H9 (cell line): ENCODE measurements around the gene MMD2. TPM values are rescaled to one million over a fixed set of nuclear protein-coding genes. Genes with fewer than 3 reads are reported as not detected.
"Not testable (repeated sequence)": the region's sequence is repeated elsewhere in the genome, so short reads cannot be mapped to it uniquely, and the experiment has no call there.

Experiments
- DNase-seq: peaks from one replicate; pipeline ENCODE4 v3.0.0-alpha.2; 2017
- H2AFZ ChIP-seq: one replicate; pipeline ENCODE4 v1.6.1; 2013; ENCODE audit warnings: mild to moderate bottlenecking, low read length, control low read depth, moderate library complexity
- H2AK5ac ChIP-seq: 2 replicates; pipeline ENCODE4 v1.6.1; 2013; ENCODE audit warnings: low read length, control low read depth, mixed read lengths; ENCODE audit not compliant: insufficient read length
- H2BK120ac ChIP-seq: one replicate; pipeline ENCODE4 v1.6.1; 2013; ENCODE audit warnings: low read depth, mild to moderate bottlenecking, low read length, control low read depth, inconsistent platforms; ENCODE audit not compliant: poor library complexity, severe bottlenecking
- H2BK12ac ChIP-seq: 2 replicates; pipeline ENCODE4 v1.6.1; 2013; ENCODE audit warnings: low read length, control low read depth, mixed read lengths, low read depth; ENCODE audit not compliant: insufficient read length
- H2BK15ac ChIP-seq: 2 replicates; pipeline ENCODE4 v1.6.1; 2013; ENCODE audit warnings: low read depth, low read length, control low read depth
- H2BK20ac ChIP-seq: one replicate; pipeline ENCODE4 v1.6.1; 2013; ENCODE audit warnings: low read depth, mild to moderate bottlenecking, low read length, control low read depth, inconsistent platforms; ENCODE audit not compliant: poor library complexity, severe bottlenecking
- H2BK5ac ChIP-seq: 2 replicates; pipeline ENCODE4 v1.6.1; 2013; ENCODE audit warnings: low read length, control low read depth, mixed read lengths; ENCODE audit not compliant: insufficient read length
- H3K14ac ChIP-seq: 2 replicates; pipeline ENCODE4 v1.6.1; 2013; ENCODE audit warnings: low read length, control low read depth; ENCODE audit not compliant: insufficient read depth
- H3K18ac ChIP-seq: 2 replicates; pipeline ENCODE4 v1.6.1; 2013; ENCODE audit warnings: low read depth, mild to moderate bottlenecking, mixed read lengths, low read length, control low read depth; ENCODE audit not compliant: insufficient read length
- H3K23ac ChIP-seq: 2 replicates; pipeline ENCODE4 v1.6.1; 2013; ENCODE audit warnings: low read length, control low read depth, mixed read lengths, low read depth; ENCODE audit not compliant: insufficient read length
- H3K23me2 ChIP-seq: 2 replicates; pipeline ENCODE4 v1.6.1; 2013; ENCODE audit warnings: low read depth, mild to moderate bottlenecking, mixed read lengths, low read length, control low read depth; ENCODE audit not compliant: insufficient read length, poor library complexity, severe bottlenecking
- H3K27ac ChIP-seq: 2 replicates; pipeline ENCODE4 v1.5.1; 2013; ENCODE audit warnings: low read length, control low read depth, mixed read lengths, low read depth; ENCODE audit not compliant: insufficient read length
- H3K27me3 ChIP-seq: 2 replicates; pipeline ENCODE4 v1.6.1; 2013; ENCODE audit warnings: low read length, control low read depth, inconsistent platforms; ENCODE audit not compliant: insufficient read depth
- H3K4ac ChIP-seq: 2 replicates; pipeline ENCODE4 v1.6.1; 2013; ENCODE audit warnings: low read depth, mild to moderate bottlenecking, control low read depth, inconsistent platforms, low read length, moderate library complexity
- H3K4me1 ChIP-seq: 2 replicates; pipeline ENCODE4 v1.6.1; 2013; ENCODE audit warnings: low read length, control low read depth, inconsistent platforms; ENCODE audit not compliant: insufficient read depth
- H3K4me2 ChIP-seq: 2 replicates; pipeline ENCODE4 v1.6.1; 2013; ENCODE audit warnings: low read length, control low read depth, mixed read lengths; ENCODE audit not compliant: insufficient read length, insufficient read depth
- H3K56ac ChIP-seq: 2 replicates; pipeline ENCODE4 v1.6.1; 2013; ENCODE audit warnings: low read depth, mild to moderate bottlenecking, mixed read lengths, low read length, control low read depth; ENCODE audit not compliant: insufficient read length
- H3K79me1 ChIP-seq: 2 replicates; pipeline ENCODE4 v1.6.1; 2013; ENCODE audit warnings: low read depth, mild to moderate bottlenecking, moderate library complexity, low read length, control low read depth, inconsistent platforms; ENCODE audit not compliant: insufficient read depth, poor library complexity, severe bottlenecking
- H3K79me2 ChIP-seq: 2 replicates; pipeline ENCODE4 v1.6.1; 2013; ENCODE audit warnings: low read length, control low read depth, inconsistent platforms; ENCODE audit not compliant: insufficient read depth
- H3K9ac ChIP-seq: 2 replicates; pipeline ENCODE4 v1.6.1; 2013; ENCODE audit warnings: low read length, control low read depth, mixed read lengths; ENCODE audit not compliant: insufficient read length; ENCODE audit errors: extremely low read depth
- H3K9me3 ChIP-seq: one replicate; pipeline ENCODE4 v1.6.1; 2013; ENCODE audit warnings: low read depth, low read length, inconsistent platforms; ENCODE audit not compliant: control insufficient read depth
- H3T11ph ChIP-seq: one replicate; pipeline ENCODE4 v1.6.1; 2013; ENCODE audit warnings: mild to moderate bottlenecking, low read length, control low read depth, inconsistent platforms
- H4K20me1 ChIP-seq: one replicate; pipeline ENCODE4 v1.6.1; 2013; ENCODE audit not compliant: control insufficient read depth, insufficient read length, insufficient read depth
- H4K5ac ChIP-seq: 2 replicates; pipeline ENCODE4 v1.6.1; 2013; ENCODE audit warnings: low read depth, mild to moderate bottlenecking, mixed read lengths, low read length, control low read depth; ENCODE audit not compliant: insufficient read length
- H4K8ac ChIP-seq: replicated peaks from 2 replicates; pipeline ENCODE4 v1.6.1; 2013; ENCODE audit warnings: low read length, control low read depth, mixed read lengths, low read depth; ENCODE audit not compliant: insufficient read length
- H4K91ac ChIP-seq: 2 replicates; pipeline ENCODE4 v1.6.1; 2013; ENCODE audit warnings: low read depth, mild to moderate bottlenecking, moderate library complexity, mixed read lengths, low read length, control low read depth; ENCODE audit not compliant: insufficient read length
- H3K27ac Mint-ChIP-seq, 3 experiments: 2 replicates in 2 of 3; 3 replicates in 1 of 3; pipeline ENCODE4 v1.8.0; 2020 to 2021; ENCODE audit warnings: mixed read lengths in 3 of 3, mild to moderate bottlenecking in 1 of 3, moderate library complexity in 1 of 3
- H3K27me3 Mint-ChIP-seq: 2 replicates; pipeline ENCODE4 v1.8.0; 2021; ENCODE audit warnings: low read depth, mild to moderate bottlenecking, moderate library complexity, mixed read lengths
- H3K36me3 Mint-ChIP-seq, 3 experiments: 2 replicates in 2 of 3; 3 replicates in 1 of 3; pipeline ENCODE4 v1.8.0; 2020 to 2021; ENCODE audit warnings: low read depth in 3 of 3, mixed read lengths in 3 of 3; ENCODE audit not compliant: insufficient read depth in 1 of 3
- H3K4me1 Mint-ChIP-seq, 2 experiments: 2 replicates each; pipeline ENCODE4 v1.8.0; 2020; ENCODE audit warnings: mixed read lengths in 2 of 2
- H3K4me3 Mint-ChIP-seq, 2 experiments: 2 replicates in 1 of 2; 3 replicates in 1 of 2; pipeline ENCODE4 v1.8.0; 2020 to 2021; ENCODE audit warnings: mild to moderate bottlenecking in 2 of 2, mixed read lengths in 2 of 2, moderate library complexity in 1 of 2
- H3K9me3 Mint-ChIP-seq, 2 experiments: 2 replicates in 1 of 2; 3 replicates in 1 of 2; pipeline ENCODE4 v1.8.0; 2020; ENCODE audit warnings: mild to moderate bottlenecking in 2 of 2, mixed read lengths in 2 of 2, moderate library complexity in 1 of 2
- CTCF ChIP-seq: fragments of 200-600 bp; sonication (generic); conservative IDR thresholded peaks from 3 replicates; pipeline ENCODE4 v1.8.0; 2021; ENCODE audit warnings: antibody characterized with exemption, mild to moderate bottlenecking
- WGBS: extraction: QIAGEN DNeasy Blood & Tissue Kit; methylation state at CpG from one replicate; pipeline ENCODE4 v1.1.7; 2013; ENCODE audit warnings: missing lambda C conversion rate, low lambda C conversion rate, mixed read lengths; ENCODE audit not compliant: insufficient read length; ENCODE audit errors: extremely low coverage; 5-methylcytosine and 5-hydroxymethylcytosine counted together
- total RNA-seq: library from RNA; stranded (reverse); gene quantifications from 2 replicates; pipeline ENCODE4 v1.2.1, GENCODE V29; 2021

Gene MMD2
- total RNA-seq, 1 experiment from 2014 or later, result 0.20 TPM

DNA sequence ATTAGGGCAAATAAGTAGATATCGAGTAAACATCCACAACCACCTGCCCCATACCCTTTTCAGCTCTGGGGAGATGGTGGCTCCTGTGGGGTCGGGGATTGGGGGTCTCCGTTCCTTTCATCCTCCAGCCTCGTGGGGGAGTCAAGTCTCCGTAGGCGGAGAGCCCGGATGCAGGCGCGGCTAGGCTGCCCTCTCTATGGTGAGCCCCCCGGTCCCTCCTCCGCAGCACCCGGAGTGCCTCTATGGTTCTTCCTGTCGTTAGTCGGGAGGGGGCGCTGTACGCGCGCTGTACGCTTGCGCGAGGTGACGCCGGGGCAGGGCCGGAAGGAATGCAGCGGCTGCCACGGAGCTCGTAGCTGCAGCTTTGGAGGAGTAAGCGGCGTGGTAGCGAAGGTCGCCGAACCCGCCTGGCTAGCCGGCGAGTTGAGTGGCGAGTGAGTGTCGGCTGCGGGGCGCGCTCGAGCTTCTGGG lies 14.8 kb upstream of the MMD2 start:
- peak overlapping the region; percentile 83 to 96 (median 90); a peak in 5 of 7 replicates for H3K27ac Mint-ChIP-seq
- H3K79me2 ChIP-seq, result no peaks in the 10 kb centered on the region
- H3K23ac ChIP-seq, result no peak overlapping the region
- no peak overlapping the region for H4K8ac ChIP-seq
- H2AK5ac ChIP-seq, result no peak overlapping the region
- H3K4me1 ChIP-seq, result no peaks in the 10 kb centered on the region
- no CpG with 5 or more reads among the region's 41 CpGs for WGBS
- no peak overlapping the region for H4K5ac ChIP-seq
- TF ChIP-seq CTCF, result peak; percentile 95
- H3K27ac ChIP-seq, result no peak overlapping the region
- no peak overlapping the region for H2BK20ac ChIP-seq
- no peak overlapping the region for H3T11ph ChIP-seq
- peak overlapping the region; percentile 95 for H3K18ac ChIP-seq
- H3K9ac ChIP-seq, result peak overlapping the region; percentile 76
- H2BK12ac ChIP-seq, result no peak overlapping the region
- no peaks in the 10 kb centered on the region; a peak in 1 of 5 replicates for H3K9me3 Mint-ChIP-seq
- no peak overlapping the region for H3K4ac ChIP-seq
- no peaks in the 10 kb centered on the region for H3K27me3 ChIP-seq
- peaks cover 4% of the 10 kb centered on the region for H3K79me1 ChIP-seq
- no peak overlapping the region for H2AFZ ChIP-seq
- no peak overlapping the region for H2BK15ac ChIP-seq
- H2BK120ac ChIP-seq, result no peak overlapping the region
- H3K9me3 ChIP-seq, result no peaks in the 10 kb centered on the region
- no peaks in the 10 kb centered on the region for H3K23me2 ChIP-seq
- H3K56ac ChIP-seq, result no peak overlapping the region
- H3K4me3 Mint-ChIP-seq, result peak overlapping the region; percentile 92 to 96
- DNase-seq, result peak; percentile 95
- no peaks in the 10 kb centered on the region for H4K20me1 ChIP-seq
- peak overlapping the region; percentile 98 for H3K14ac ChIP-seq
- no peaks in the 10 kb centered on the region; the same call in 1 of the 2 replicates for H3K27me3 Mint-ChIP-seq
- no peak overlapping the region for H4K91ac ChIP-seq
- peak overlapping the region; percentile 59 for H3K4me2 ChIP-seq
- H3K36me3 Mint-ChIP-seq, result peaks cover 7 to 28% (median 27%) of the 10 kb centered on the region in 3 experiments
- no peak overlapping the region for H2BK5ac ChIP-seq
- peaks cover 0 to 2% of the 10 kb centered on the region in 2 experiments; a peak in 2 of 4 replicates for H3K4me1 Mint-ChIP-seq

GRCh38 chr7:4972446-4972845 lies 13.5 kb upstream of the MMD2 start:
- H3K14ac ChIP-seq, H3K23me2 ChIP-seq, H2BK120ac ChIP-seq, H3K4me1 ChIP-seq, H4K20me1 ChIP-seq, H3K4me3 Mint-ChIP-seq, H2BK12ac ChIP-seq, DNase-seq, H4K5ac ChIP-seq, H2AFZ ChIP-seq, H3K18ac ChIP-seq, H3K4me2 ChIP-seq, H3K9ac ChIP-seq, H3K9me3 Mint-ChIP-seq, H3K27ac ChIP-seq, H2BK5ac ChIP-seq, H3K9me3 ChIP-seq, H4K8ac ChIP-seq, H3K23ac ChIP-seq, H3K79me1 ChIP-seq, H2BK20ac ChIP-seq, H3K4ac ChIP-seq, H4K91ac ChIP-seq, H3K27ac Mint-ChIP-seq, H3K56ac ChIP-seq, H3K27me3 Mint-ChIP-seq, H3K79me2 ChIP-seq, H2AK5ac ChIP-seq, H2BK15ac ChIP-seq, H3K4me1 Mint-ChIP-seq, H3K27me3 ChIP-seq, H3T11ph ChIP-seq: not testable (repeated sequence)
- H3K36me3 Mint-ChIP-seq, result peaks cover 5 to 16% (median 15%) of the 10 kb centered on the region in 3 experiments
- WGBS, result no CpG with 5 or more reads among the region's 10 CpGs
